ENCODE results near the gene TMEM8B. TPM values are rescaled to one million over a fixed set of nuclear protein-coding genes. Genes with fewer than 3 reads are reported as not detected.

TMEM8B gene
- total RNA-seq, 1 donor, result 0.86 TPM

DNA sequence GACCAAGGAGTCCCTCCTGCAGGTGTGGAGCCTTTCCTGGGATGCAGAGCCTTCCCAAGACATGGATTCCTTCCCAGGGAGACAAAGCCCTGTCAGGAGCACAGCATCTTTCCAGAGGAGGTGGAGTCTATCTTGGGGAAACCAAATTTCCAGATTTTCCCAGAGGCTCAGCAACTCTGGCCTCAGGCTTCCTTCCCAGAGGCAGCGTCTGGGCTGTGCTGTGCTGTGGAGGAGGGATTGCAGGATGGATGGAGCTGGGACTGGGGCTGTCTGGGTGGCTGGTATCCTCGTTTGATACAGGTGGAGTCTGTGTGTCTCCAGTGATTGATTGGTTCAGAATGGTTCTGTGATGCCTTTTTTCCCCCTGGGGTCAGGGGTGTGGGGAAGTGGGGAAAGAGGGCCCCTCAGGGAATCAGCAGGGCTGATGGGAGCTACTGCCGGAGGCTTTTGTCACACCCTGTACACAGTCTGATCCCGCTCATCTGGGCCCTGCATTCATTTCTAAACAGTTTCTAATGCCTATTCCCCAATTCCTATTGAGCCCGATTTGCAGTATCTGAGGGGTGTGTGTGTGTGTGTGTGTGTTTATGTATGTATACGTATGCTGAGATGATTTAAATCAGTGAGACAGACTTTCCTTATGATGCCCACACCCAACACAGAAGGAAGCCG lies 25.2 kb downstream of the TMEM8B start:
- no peak for DNase-seq (ENCODE audit: low read depth)
- TF ChIP-seq, protein P1, sequence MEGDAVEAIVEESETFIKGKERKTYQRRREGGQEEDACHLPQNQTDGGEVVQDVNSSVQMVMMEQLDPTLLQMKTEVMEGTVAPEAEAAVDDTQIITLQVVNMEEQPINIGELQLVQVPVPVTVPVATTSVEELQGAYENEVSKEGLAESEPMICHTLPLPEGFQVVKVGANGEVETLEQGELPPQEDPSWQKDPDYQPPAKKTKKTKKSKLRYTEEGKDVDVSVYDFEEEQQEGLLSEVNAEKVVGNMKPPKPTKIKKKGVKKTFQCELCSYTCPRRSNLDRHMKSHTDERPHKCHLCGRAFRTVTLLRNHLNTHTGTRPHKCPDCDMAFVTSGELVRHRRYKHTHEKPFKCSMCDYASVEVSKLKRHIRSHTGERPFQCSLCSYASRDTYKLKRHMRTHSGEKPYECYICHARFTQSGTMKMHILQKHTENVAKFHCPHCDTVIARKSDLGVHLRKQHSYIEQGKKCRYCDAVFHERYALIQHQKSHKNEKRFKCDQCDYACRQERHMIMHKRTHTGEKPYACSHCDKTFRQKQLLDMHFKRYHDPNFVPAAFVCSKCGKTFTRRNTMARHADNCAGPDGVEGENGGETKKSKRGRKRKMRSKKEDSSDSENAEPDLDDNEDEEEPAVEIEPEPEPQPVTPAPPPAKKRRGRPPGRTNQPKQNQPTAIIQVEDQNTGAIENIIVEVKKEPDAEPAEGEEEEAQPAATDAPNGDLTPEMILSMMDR (IDR thresholded peaks at IDR 0.05; ENCODE audit: insufficient read depth, low read depth, low read length), result no peak
- no peak overlapping the region for H3K4me3 ChIP-seq (ENCODE audit: low read depth, low read length)

DNA sequence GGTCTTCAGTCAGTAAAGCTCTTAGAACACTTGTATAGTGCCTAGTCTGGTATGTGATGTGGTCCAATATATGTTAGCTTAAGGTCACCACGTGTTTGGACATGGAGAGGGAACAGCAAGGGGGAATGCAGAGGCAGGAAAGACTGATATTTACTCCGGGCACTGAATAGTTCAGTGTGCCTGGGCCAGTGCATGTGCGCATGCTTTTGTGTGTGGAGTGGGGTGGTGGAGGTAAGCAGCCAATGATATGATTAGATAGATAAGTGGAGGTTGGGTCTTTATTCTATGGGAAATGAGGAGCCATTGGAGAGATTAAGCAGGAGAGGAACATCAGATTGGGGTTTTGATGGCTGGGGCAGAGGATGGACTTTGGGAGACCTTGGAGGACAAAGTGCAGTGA lies 27.2 kb downstream of the TMEM8B start:
- no peak for DNase-seq (ENCODE audit: low read depth)
- TF ChIP-seq, protein P1 (IDR thresholded peaks at IDR 0.05; ENCODE audit: insufficient read depth, low read depth, low read length), result no peak

DNA sequence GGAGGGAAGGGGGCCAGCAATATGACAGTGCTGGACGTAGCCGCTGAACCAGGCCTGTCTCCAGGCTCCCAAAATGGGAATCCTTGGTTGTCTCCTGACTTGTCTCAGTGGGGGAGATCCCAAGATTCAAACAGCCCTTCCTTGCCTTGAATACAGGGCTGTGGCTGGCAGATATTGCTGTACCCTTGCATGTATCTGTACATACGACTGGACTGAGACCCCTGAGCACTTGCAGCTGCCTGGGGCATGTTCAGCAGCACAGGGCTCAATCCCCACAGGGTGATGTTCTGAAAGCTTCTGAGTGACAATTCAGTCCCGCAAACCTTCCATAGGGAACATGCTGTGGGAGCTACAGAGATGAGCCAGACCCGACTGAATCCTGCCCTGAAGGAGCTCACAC lies 27.9 kb downstream of the TMEM8B start:
- no peak for DNase-seq (ENCODE audit: low read depth)
- TF ChIP-seq, protein P1 (IDR thresholded peaks at IDR 0.05; ENCODE audit: insufficient read depth, low read depth, low read length), result no peak
- no peak overlapping the region for H3K4me3 ChIP-seq (ENCODE audit: low read depth, low read length)

More for the DNA sequence above, 27.2 kb downstream of the TMEM8B start:
- no peak overlapping the region for H3K4me3 ChIP-seq (ENCODE audit: low read depth, low read length)

DNA sequence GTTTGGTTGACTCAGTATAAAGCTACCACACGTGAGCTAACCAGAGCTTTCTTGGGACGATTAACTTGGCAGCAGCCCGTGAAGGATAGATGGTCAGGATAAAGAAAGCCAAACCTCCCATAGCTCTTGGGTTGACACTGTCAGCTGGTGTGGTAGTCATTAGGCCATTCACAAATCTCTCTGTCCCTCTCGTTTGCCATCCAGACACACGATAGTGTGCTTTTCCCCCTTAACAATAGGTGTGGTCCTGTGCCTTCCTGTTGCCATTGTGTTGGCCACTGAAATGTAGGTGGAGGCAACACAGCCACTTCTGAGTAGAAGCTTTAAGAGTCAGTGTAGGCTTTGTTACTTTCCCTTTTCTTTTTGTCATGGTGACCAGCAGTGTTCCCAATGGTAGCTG lies 29.4 kb downstream of the TMEM8B start:
- TF ChIP-seq, protein P1 (IDR thresholded peaks at IDR 0.05; ENCODE audit: insufficient read depth, low read depth, low read length), result no peak
- DNase-seq (ENCODE audit: low read depth), result no peak
- no peak overlapping the region for H3K4me3 ChIP-seq (ENCODE audit: low read depth, low read length)

DNA sequence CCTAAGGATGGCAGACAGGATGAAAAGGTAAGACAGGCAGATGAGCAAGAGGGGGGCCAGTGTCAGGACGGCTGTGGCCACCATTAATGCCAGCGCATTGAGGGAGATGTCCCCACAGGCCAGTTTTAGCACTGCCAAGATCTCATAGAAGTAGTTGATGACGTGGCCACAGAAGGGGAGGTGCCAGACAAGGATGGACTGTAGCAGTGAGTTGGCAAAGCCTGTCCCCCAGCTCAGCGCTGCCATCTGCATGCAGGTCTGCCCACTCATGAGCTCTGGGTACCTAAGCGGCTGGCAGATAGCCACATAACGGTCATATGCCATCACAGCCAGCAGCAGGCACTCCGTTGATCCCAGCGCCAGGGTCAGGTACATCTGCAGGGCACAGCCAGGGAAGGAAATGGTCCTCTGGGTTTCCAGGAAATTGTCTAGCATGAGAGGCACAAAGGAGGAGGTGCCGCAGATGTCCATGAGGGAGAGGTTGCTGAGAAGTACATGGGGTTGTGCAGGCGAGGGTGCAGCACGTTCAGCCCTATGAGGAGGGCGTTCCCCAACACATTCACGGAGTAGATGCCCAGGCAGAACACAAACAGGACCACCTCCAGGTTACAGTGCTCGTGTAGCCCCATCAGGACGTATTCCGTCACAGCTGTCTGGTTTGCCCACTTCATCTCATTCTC lies 30.4 kb downstream of the TMEM8B start:
- TF ChIP-seq, protein P1 (IDR thresholded peaks at IDR 0.05; ENCODE audit: insufficient read depth, low read depth, low read length), result no peak
- no peak for DNase-seq (ENCODE audit: low read depth)

DNA sequence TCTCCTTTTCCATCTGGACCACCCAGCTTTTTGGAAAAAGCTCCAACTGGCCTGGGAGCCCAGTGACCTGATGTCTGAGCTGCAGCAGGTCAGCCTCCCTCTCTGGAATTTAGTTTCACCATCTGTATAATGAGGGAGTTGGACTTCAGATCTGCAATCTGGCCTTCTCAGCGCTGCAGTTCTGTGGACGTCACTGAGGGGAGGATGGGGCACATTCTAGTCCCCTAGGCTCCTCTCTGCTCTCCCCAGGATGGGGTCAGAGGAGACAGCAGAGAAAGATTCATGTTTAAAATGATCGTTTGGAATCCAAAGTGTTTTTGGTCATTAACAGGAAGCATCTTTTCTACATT lies 30.9 kb downstream of the TMEM8B start:
- DNase-seq (ENCODE audit: low read depth), result no peak
- TF ChIP-seq, protein P1 (IDR thresholded peaks at IDR 0.05; ENCODE audit: insufficient read depth, low read depth, low read length), result no peak
- no peak overlapping the region for H3K4me3 ChIP-seq (ENCODE audit: low read depth, low read length)

More for the DNA sequence above, 30.4 kb downstream of the TMEM8B start:
- no peak overlapping the region for H3K4me3 ChIP-seq (ENCODE audit: low read depth, low read length)
